Measurements from ENCODE around the gene NPPB.

DNA sequence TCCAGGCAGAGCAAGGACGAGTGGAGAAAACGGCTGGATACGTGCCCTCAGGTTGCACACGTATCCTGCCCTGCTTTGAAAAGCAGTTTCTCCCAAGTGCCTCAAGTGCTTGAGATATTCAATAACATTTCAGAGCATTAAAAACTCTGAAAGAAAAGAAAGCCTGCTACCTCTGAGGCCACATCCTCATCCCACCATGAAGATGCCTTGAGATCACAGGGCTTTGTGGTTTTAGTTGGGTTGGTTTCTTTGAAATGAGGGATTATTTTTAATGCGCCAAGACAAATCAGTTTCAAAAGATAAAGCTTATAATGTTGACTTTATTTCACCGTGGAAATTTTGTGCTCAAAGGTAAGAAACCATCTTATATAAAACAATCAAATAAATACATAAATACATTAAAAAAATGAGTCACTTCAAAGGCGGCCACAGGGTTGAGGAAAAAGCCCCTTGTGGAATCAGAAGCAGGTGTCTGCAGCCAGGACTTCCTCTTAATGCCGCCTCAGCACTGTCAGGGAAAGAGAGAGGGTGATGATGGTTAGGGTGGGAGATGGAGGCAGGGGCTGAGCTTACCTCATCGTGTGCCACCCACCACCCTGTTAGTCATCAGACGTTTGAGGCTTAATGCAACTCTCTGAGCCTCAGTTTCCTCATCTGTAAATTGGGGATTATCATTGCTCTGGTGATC lies 1.4 kb downstream of the NPPB start:
- TF ChIP-seq, protein P1, sequence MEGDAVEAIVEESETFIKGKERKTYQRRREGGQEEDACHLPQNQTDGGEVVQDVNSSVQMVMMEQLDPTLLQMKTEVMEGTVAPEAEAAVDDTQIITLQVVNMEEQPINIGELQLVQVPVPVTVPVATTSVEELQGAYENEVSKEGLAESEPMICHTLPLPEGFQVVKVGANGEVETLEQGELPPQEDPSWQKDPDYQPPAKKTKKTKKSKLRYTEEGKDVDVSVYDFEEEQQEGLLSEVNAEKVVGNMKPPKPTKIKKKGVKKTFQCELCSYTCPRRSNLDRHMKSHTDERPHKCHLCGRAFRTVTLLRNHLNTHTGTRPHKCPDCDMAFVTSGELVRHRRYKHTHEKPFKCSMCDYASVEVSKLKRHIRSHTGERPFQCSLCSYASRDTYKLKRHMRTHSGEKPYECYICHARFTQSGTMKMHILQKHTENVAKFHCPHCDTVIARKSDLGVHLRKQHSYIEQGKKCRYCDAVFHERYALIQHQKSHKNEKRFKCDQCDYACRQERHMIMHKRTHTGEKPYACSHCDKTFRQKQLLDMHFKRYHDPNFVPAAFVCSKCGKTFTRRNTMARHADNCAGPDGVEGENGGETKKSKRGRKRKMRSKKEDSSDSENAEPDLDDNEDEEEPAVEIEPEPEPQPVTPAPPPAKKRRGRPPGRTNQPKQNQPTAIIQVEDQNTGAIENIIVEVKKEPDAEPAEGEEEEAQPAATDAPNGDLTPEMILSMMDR (conservative IDR thresholded peaks at IDR 0.05; ENCODE audit: low read length), result no peak
- no peak for TF ChIP-seq EZH2phosphoT487 (IDR thresholded peaks at IDR 0.05; ENCODE audit: borderline replicate concordance, low read depth, low read length)

Data from OCI-LY7 (cell line).